Liver (tissue), 3 donors: ENCODE data around the gene TEKTIP1.
A peak's percentile ranks its signal among the peaks of the same experiment; 100 is the strongest.

ENCODE experiments used
- FOXA1 ChIP-seq: IDR thresholded peaks from 2 replicates; pipeline ENCODE4 v1.6.1; 2016; ENCODE audit warnings: antibody characterized with exemption
- GABPA ChIP-seq, 2 donors: IDR thresholded peaks in 1 of 2; conservative IDR thresholded peaks in 1 of 2; 2 replicates each; pipeline ENCODE4 v1.6.1; 2016; ENCODE audit warnings: antibody characterized with exemption in 2 of 2, mild to moderate bottlenecking in 1 of 2, moderate library complexity in 1 of 2
- HNF4G ChIP-seq: IDR thresholded peaks from 2 replicates; pipeline ENCODE4 v1.6.1; 2016; ENCODE audit warnings: antibody characterized with exemption
- JUND ChIP-seq, 2 donors: IDR thresholded peaks; 2 replicates each; pipeline ENCODE4 v1.6.1; 2016; ENCODE audit warnings: antibody characterized with exemption in 2 of 2
- MAX ChIP-seq: IDR thresholded peaks from 2 replicates; pipeline ENCODE4 v1.6.1; 2016; ENCODE audit warnings: antibody characterized with exemption
- REST ChIP-seq: IDR thresholded peaks from 2 replicates; pipeline ENCODE4 v1.6.1; 2016; ENCODE audit warnings: antibody characterized with exemption, mild to moderate bottlenecking
- RXRA ChIP-seq, 2 donors: IDR thresholded peaks; 2 replicates each; pipeline ENCODE4 v1.6.1; 2017 to 2018; ENCODE audit warnings: antibody characterized with exemption in 2 of 2, mild to moderate bottlenecking in 1 of 2
- TAF1 ChIP-seq: conservative IDR thresholded peaks from 2 replicates; pipeline ENCODE4 v1.6.1; 2016; ENCODE audit warnings: antibody characterized with exemption, mild to moderate bottlenecking
- YY1 ChIP-seq: IDR thresholded peaks from 2 replicates; pipeline ENCODE4 v1.6.1; 2016; ENCODE audit warnings: antibody characterized with exemption, mild to moderate bottlenecking
- ZBTB33 ChIP-seq: IDR thresholded peaks from 2 replicates; pipeline ENCODE4 v1.6.1; 2016; ENCODE audit warnings: antibody characterized with exemption
- TF ChIP-seq, protein P1 (sequence below): fragments of 150-350 bp; IDR thresholded peaks from 2 replicates; pipeline ENCODE4 v1.5.1; 2017; ENCODE audit warnings: improper control_type of control experiment, low read depth, low read length; ENCODE audit not compliant: missing input control
- donor health status: healthy.
- donor health status: healthy.

DNA sequence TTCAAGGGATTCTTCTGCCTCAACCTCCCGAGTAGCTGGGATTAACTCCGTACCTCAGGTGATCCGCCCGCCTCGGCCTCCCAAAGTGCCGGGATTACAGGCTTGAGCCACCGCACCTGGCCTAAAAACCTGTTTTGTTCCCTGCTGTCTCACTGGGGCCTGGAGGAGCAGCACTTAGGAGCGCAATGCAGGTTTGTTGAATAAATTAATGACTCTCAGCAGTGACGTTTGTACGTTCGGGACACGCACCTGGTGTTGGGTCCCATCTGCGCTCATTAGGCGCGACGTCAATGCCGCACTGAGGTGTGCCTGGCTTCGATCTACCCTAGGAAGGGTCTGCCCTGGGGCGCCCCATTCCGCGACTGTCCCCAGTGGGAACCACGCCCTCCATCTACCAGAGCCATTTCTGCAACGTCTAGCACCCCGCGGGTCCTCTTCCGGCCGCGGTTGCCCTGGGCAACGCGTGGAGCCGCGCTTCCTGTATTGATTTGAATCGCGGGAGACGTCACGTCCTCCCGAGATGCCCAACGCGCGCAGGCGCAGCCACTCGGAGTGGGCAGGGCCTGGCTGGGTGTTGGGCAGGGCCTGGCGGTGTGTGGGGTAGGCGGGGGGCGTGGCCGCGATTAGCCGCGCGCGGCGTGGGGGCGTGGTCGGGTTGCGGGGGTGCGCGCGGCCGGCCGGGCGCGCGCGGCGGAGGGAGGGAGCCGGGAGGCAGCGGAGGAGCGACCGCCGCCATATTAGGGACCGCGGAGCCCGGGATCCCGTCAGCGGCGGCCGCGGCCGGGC, 33.2 kb upstream of the TEKTIP1 start, which contains the start of gene FZR1:
- TF ChIP-seq, protein P1, sequence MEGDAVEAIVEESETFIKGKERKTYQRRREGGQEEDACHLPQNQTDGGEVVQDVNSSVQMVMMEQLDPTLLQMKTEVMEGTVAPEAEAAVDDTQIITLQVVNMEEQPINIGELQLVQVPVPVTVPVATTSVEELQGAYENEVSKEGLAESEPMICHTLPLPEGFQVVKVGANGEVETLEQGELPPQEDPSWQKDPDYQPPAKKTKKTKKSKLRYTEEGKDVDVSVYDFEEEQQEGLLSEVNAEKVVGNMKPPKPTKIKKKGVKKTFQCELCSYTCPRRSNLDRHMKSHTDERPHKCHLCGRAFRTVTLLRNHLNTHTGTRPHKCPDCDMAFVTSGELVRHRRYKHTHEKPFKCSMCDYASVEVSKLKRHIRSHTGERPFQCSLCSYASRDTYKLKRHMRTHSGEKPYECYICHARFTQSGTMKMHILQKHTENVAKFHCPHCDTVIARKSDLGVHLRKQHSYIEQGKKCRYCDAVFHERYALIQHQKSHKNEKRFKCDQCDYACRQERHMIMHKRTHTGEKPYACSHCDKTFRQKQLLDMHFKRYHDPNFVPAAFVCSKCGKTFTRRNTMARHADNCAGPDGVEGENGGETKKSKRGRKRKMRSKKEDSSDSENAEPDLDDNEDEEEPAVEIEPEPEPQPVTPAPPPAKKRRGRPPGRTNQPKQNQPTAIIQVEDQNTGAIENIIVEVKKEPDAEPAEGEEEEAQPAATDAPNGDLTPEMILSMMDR, result no peak
- TF ChIP-seq ZBTB33 (no peak), TAF1 (no peak), MAX (no peak), JUND (IDR thresholded peaks at IDR 0.05) (no peak), REST (no peak), HNF4G (no peak), RXRA (IDR thresholded peaks at IDR 0.05) (peak in 1 of 2 donors; percentile 32), FOXA1 (no peak), YY1 (peak; percentile 76), GABPA (IDR thresholded peaks at IDR 0.05 in 1 of 2, conservative IDR thresholded peaks at IDR 0.05 in 1 of 2) (peak; percentile 79 to 94)
